Heart left ventricle (tissue), 16 donors: ENCODE data around the gene SHLD1. TPM values are rescaled to one million over a fixed set of nuclear protein-coding genes. Genes with fewer than 3 reads are reported as not detected.
"Not testable (repeated sequence)": the region's sequence is repeated elsewhere in the genome, so short reads cannot be mapped to it uniquely, and the experiment has no call there.

Experiments
- ATAC-seq, 4 donors: fragments of 200-7000 bp; cut with Tn5 transposase; one replicate each; pipeline ENCODE4 v1.9.1; 2020 to 2022; ENCODE audit warnings: moderate library complexity in 4 of 4, mild to moderate bottlenecking in 3 of 4, moderate number of reproducible peaks in 1 of 4
- DNase-seq, 5 donors: peaks; one replicate each; pipeline ENCODE4 v3.0.0-alpha.2; 2020
- H3K27ac ChIP-seq, 12 donors: fragments of 200-600 bp; sonication (generic) in 4 of 12; one replicate each; pipeline versions ENCODE4 v1.5.0 to v1.8.0; 2016 to 2022; ENCODE audit warnings: mild to moderate bottlenecking in 2 of 12
- H3K27me3 ChIP-seq, 9 donors: fragments of 200-600 bp; sonication (generic) in 2 of 9; one replicate each; pipeline versions ENCODE4 v1.5.1 to v1.8.0; 2016 to 2022; ENCODE audit warnings: mild to moderate bottlenecking in 3 of 9
- H3K36me3 ChIP-seq, 9 donors: fragments of 200-600 bp; sonication (generic) in 2 of 9; one replicate each; pipeline versions ENCODE4 v1.5.0 to v1.8.0; 2018 to 2022; ENCODE audit warnings: mild to moderate bottlenecking in 2 of 9
- H3K4me1 ChIP-seq, 12 donors: fragments of 200-600 bp; sonication (generic) in 4 of 12; one replicate each; pipeline versions ENCODE4 v1.5.0 to v1.8.0; 2016 to 2022; ENCODE audit warnings: mild to moderate bottlenecking in 3 of 12
- H3K4me3 ChIP-seq, 12 donors: fragments of 200-600 bp; sonication (generic) in 4 of 12; one replicate each; pipeline versions ENCODE4 v1.5.0 to v1.8.0; 2017 to 2022; ENCODE audit warnings: mild to moderate bottlenecking in 9 of 12, moderate library complexity in 4 of 12
- H3K9me3 ChIP-seq, 12 donors: fragments of 200-600 bp; sonication (generic) in 4 of 12; one replicate each; pipeline versions ENCODE4 v1.5.0 to v1.8.0; 2016 to 2022; ENCODE audit warnings: mild to moderate bottlenecking in 1 of 12
- CTCF ChIP-seq, 12 donors: fragments of 200-600 bp; sonication (generic) in 4 of 12; IDR thresholded peaks; one replicate each; pipeline versions ENCODE4 v1.5.0 to v1.8.0; 2018 to 2022; ENCODE audit warnings: antibody characterized with exemption in 12 of 12, mild to moderate bottlenecking in 5 of 12
- POLR2A ChIP-seq, 2 donors: fragments of 450-650 bp; IDR thresholded peaks; one replicate each; pipeline ENCODE4 v1.6.1; 2017; ENCODE audit warnings: antibody characterized with exemption in 2 of 2, mild to moderate bottlenecking in 2 of 2, moderate library complexity in 2 of 2
- WGBS, 4 donors: extraction: QIAGEN DNeasy Blood & Tissue Kit in 2 of 4; methylation state at CpG; one replicate each; pipeline versions ENCODE4 v1.1.5 to v1.1.7; 2013 to 2018; 5-methylcytosine and 5-hydroxymethylcytosine counted together
- intact Hi-C, 10 donors: fragments of 100-400 bp; cut with DNase I; formaldehyde crosslinking; loops; one replicate each; pipeline versions ENCODE4 v1.11.1 to v1.14.2; 2022
- long read RNA-seq, 3 donors: library from polyadenylated mRNA; unstranded; transcript quantifications; one replicate each; pipeline ENCODE4 v2.0.0, GENCODE V29; 2020 to 2021
- polyA plus RNA-seq, 2 donors: library from polyadenylated mRNA; stranded (reverse); fragments of 200-250 nt; gene quantifications; one replicate each; pipeline ENCODE4 v1.2.3, GENCODE V29; 2013
- total RNA-seq, 9 donors: library from RNA; depleted of rRNA in 2 of 9; stranded (reverse); fragments of >200 nt in 2 of 9; fragmentation: NEBNext Ultra II Directional in 3 of 9; extraction: Animal tissue kit (Norgen Biotek cat#: 25700) in 3 of 9; gene quantifications; one replicate each; pipeline versions ENCODE4 v1.1.0 to v1.2.4, GENCODE V29; 2016 to 2023
- donor health status: ischemic (EF 13 %, LVEDD 7.1; RV severe dilation, severe dysfunction).
- donor health status: healthy with polysubstance abuse.
- donor health status: DM: no; HTN: yes; CAD: no.
- donor health status: DM: no; HTN: no; CAD: no.
- donor health status: ischemic (EF 25% LVEDD 6.9; RV normal size, moderate dysfunction).
- donor health status: ischemic (EF 25% LVEDD 5.7; RV mildly dilated, moderate dysfunction).
- donor health status: healthy.
- donor health status: DM: yes; HTN: yes; CAD: no.
- donor health status: ischemic (EF 35%, LVEDD 5.7; RV mildly dilated, moderate dysfunction).
- donor health status: nonischemic (EF 11% LVEDD 7.7; RV severe dilation, severe dysfunction).
- donor health status: DM: yes; HTN: yes; CAD: no.
- donor health status: PGD.
- donor health status: ischemic (EF 29% LVEDD 5.4; RV normal size, mild dysfunction).
- donor health status: nonischemic (EF 23%, LVEDD 6.1; RV moderate dilation, normal function).

SHLD1 gene
- total RNA-seq, result 1 to 10 TPM in 8 of 9 donors, under 1 TPM in 1; 0.94 to 7.1 (median 4.5) TPM
- 1 to 10 TPM; 6.1 to 6.6 TPM for polyA plus RNA-seq
- long read RNA-seq, donor 1, partial matches to known transcripts, result 0 of 6 reads
- long read RNA-seq, donor 1, other reads (novel, unspliced or antisense), result 0 of 6 reads
- long read RNA-seq, donor 2, transcript SHLD1-201 (3 exons, 1,154 nt), result major isoform, 11 of 15 reads
- long read RNA-seq, donor 2, partial matches to known transcripts, result 1 of 15 reads
- long read RNA-seq, donor 2, other reads (novel, unspliced or antisense), result 3 of 15 reads
- long read RNA-seq, donor 3, transcript SHLD1-201 (3 exons, 1,154 nt), result major isoform, 5 of 7 reads
- long read RNA-seq, donor 3, partial matches to known transcripts, result 0 of 7 reads
- long read RNA-seq, donor 3, other reads (novel, unspliced or antisense), result 0 of 7 reads

GRCh38 chr20:5749952-5750779 is at the start of gene SHLD1:
TSS of gene SHLD1 (plus strand) at chr20:5750401. CDS start at chr20:5772866, 22,465 bp downstream.
- ATAC-seq, result peak; percentile 96 to 99 (median 98)
- no peaks in the 10 kb centered on the region for H3K27me3 ChIP-seq
- WGBS, 4 donors, result 14 to 16% (median 15%) methylated on average over 27 of the region's 27 CpGs
- peaks cover 0 to 3% (median 0%) of the 10 kb centered on the region in 9 donors for H3K36me3 ChIP-seq
- intact Hi-C loops, result loop anchor here in 4 of 10 donors (5.0 to 10.0 kb wide), 2 partner anchors 48 to 145 kb away; no protein-coding TSS in a partner anchor
- DNase-seq, result peak; percentile 87 to 91 (median 90)
- peak within 1 kb of the TSS; percentile 68 to 94 (median 87) for H3K27ac ChIP-seq
- no peak for TF ChIP-seq POLR2A (IDR thresholded peaks at IDR 0.05)
- no peak for TF ChIP-seq CTCF (IDR thresholded peaks at IDR 0.05)
- H3K4me3 ChIP-seq, result peak within 1 kb of the TSS; percentile 23 to 92 (median 64)
- no peaks in the 10 kb centered on the region for H3K9me3 ChIP-seq
- peaks cover 0 to 15% (median 4%) of the 10 kb centered on the region in 12 donors for H3K4me1 ChIP-seq

- not testable (repeated sequence) for H3K27ac ChIP-seq, H3K9me3 ChIP-seq, DNase-seq, H3K36me3 ChIP-seq, H3K4me3 ChIP-seq, ATAC-seq, H3K27me3 ChIP-seq
- H3K4me1 ChIP-seq, result peaks cover 0 to 13% (median 5%) of the 10 kb centered on the region in 12 donors
- WGBS, 4 donors, result 74 to 95% (median 80%) methylated on average over 4 to 5 of the region's 5 CpGs
- intact Hi-C loops, result loop anchor here in 1 of 10 donors (5.0 kb wide), 1 partner anchor 50 kb away; the partner anchor contains the start of gene SHLD1
These were observed 47.9 kb upstream of the SHLD1 start for GRCh38 chr20:5702339-5702738.

GRCh38 chr20:5703681-5704101 is 46.5 kb upstream of the SHLD1 start:
- intact Hi-C loops, result loop anchor here in 1 of 10 donors (5.0 kb wide), 1 partner anchor 49 kb away; the partner anchor contains the start of gene SHLD1
- TF ChIP-seq POLR2A (IDR thresholded peaks at IDR 0.05) (no peak), CTCF (IDR thresholded peaks at IDR 0.05) (no peak)
- Histone ChIP-seq H3K4me1 (peaks cover 0 to 13% (median 5%) of the 10 kb centered on the region in 12 donors), H3K9me3 (no peaks in the 10 kb centered on the region), H3K27me3 (no peaks in the 10 kb centered on the region), H3K36me3 (no peaks in the 10 kb centered on the region), H3K4me3 (peak overlapping the region in 3 of 12 donors; percentile 13 to 21 (median 14)), H3K27ac (peak overlapping the region in 10 of 12 donors; percentile 10 to 59 (median 28))
- ATAC-seq (peak in 3 of 4 donors; percentile 45 to 83 (median 61)), DNase-seq (peak in 1 of 5 donors; percentile 23)
- 7 to 30% (median 12%) methylated on average over 5 of the region's 5 CpGs for WGBS, 4 donors

GRCh38 chr20:5705827-5706226 is 44.4 kb upstream of the SHLD1 start:
- intact Hi-C loops, result loop anchor here in 1 of 10 donors (5.0 kb wide), 1 partner anchor 76 kb away; no protein-coding TSS in a partner anchor
- Histone ChIP-seq H3K27ac (no peak overlapping the region), H3K27me3 (no peaks in the 10 kb centered on the region), H3K9me3 (no peaks in the 10 kb centered on the region), H3K36me3 (no peaks in the 10 kb centered on the region), H3K4me3 (no peak overlapping the region), H3K4me1 (peaks cover 0 to 18% (median 6%) of the 10 kb centered on the region in 12 donors)
- TF ChIP-seq POLR2A (IDR thresholded peaks at IDR 0.05), result no peak
- TF ChIP-seq CTCF (IDR thresholded peaks at IDR 0.05), result no peak
- ATAC-seq (no peak), DNase-seq (no peak)
- WGBS, 4 donors, result 72 to 89% (median 78%) methylated on average over 6 of the region's 6 CpGs
